Cardiac muscle cell (in vitro differentiated cells and primary cell): ENCODE measurements around the gene SLC6A3. TPM values are rescaled to one million over a fixed set of nuclear protein-coding genes. Genes with fewer than 3 reads are reported as not detected.
"Not testable (repeated sequence)": the region's sequence is repeated elsewhere in the genome, so short reads cannot be mapped to it uniquely, and the experiment has no call there.

ENCODE experiments used
- DNase-seq, 2 donors: peaks; one replicate each; pipeline versions ENCODE4 v3.0.0 to v3.0.0-alpha.2; 2010 to 2017; ENCODE audit warnings: low read depth in 1 of 2, low spot score in 1 of 2
- H3K27ac ChIP-seq: fragments of 200-600 bp; sonication (generic); 2 replicates; pipeline ENCODE4 v1.5.1; 2016
- H3K27me3 ChIP-seq: fragments of 200-600 bp; sonication (generic); 2 replicates; pipeline ENCODE4 v1.6.0; 2016; ENCODE audit warnings: control low read depth
- H3K36me3 ChIP-seq: fragments of 200-600 bp; sonication (generic); 2 replicates; pipeline ENCODE4 v1.5.1; 2016; ENCODE audit warnings: control low read depth
- H3K4me1 ChIP-seq: fragments of 200-600 bp; sonication (generic); 2 replicates; pipeline ENCODE4 v1.8.1; 2017; ENCODE audit warnings: low read depth, mild to moderate bottlenecking, mixed run types
- H3K4me3 ChIP-seq: fragments of 200-600 bp; sonication (generic); 2 replicates; pipeline ENCODE4 v1.5.1; 2016; ENCODE audit warnings: mild to moderate bottlenecking
- H3K9me3 ChIP-seq: fragments of 200-600 bp; sonication (generic); 2 replicates; pipeline ENCODE4 v1.5.1; 2017; ENCODE audit warnings: low read depth, mild to moderate bottlenecking, control low read depth
- polyA plus RNA-seq: library from polyadenylated mRNA; unstranded; fragments of >200 nt; fragmentation: Nextera tagmentation; extraction: Ambion mirVana; gene quantifications from 2 replicates; pipeline ENCODE4 v1.2.1, GENCODE V29; 2016
- total RNA-seq: library from RNA; depleted of rRNA; stranded (reverse); fragments of >200 nt; gene quantifications from 2 replicates; pipeline ENCODE4 v1.2.3, GENCODE V29; 2016
- TF ChIP-seq, protein P1 (sequence below): IDR thresholded peaks from 2 replicates; pipeline ENCODE4 v1.5.1; 2012; ENCODE audit warnings: low read depth, mild to moderate bottlenecking, low read length

SLC6A3 gene
- total and polyA plus RNA-seq, 2 experiments from 2014 or later: not detected

DNA sequence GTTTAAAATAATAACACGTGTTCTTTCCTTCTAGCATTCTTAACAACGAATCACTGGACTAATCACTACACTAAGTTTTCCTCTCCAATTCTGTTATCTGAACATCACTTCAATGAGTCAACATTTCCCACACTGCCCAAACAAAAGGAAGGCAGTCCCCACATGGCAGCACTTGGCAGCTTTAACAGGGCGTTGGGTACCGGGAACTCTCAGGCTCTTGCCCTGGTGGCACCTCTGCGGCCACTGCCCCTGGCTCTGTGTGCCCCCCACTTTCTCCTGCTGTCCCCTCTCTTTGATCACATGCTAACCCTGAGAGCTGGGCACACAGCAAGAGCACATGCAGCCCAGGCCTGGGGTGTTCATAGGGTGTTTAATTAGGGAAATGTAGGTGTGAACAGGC lies 15.7 kb downstream of the SLC6A3 start:
- Histone ChIP-seq H3K27ac (no peak overlapping the region), H3K4me3 (no peak overlapping the region), H3K36me3 (no peaks in the 10 kb centered on the region), H3K27me3 (no peaks in the 10 kb centered on the region), H3K4me1 (no peaks in the 10 kb centered on the region), H3K9me3 (peaks cover 3% of the 10 kb centered on the region)
- DNase-seq: no peak
- TF ChIP-seq, protein P1, sequence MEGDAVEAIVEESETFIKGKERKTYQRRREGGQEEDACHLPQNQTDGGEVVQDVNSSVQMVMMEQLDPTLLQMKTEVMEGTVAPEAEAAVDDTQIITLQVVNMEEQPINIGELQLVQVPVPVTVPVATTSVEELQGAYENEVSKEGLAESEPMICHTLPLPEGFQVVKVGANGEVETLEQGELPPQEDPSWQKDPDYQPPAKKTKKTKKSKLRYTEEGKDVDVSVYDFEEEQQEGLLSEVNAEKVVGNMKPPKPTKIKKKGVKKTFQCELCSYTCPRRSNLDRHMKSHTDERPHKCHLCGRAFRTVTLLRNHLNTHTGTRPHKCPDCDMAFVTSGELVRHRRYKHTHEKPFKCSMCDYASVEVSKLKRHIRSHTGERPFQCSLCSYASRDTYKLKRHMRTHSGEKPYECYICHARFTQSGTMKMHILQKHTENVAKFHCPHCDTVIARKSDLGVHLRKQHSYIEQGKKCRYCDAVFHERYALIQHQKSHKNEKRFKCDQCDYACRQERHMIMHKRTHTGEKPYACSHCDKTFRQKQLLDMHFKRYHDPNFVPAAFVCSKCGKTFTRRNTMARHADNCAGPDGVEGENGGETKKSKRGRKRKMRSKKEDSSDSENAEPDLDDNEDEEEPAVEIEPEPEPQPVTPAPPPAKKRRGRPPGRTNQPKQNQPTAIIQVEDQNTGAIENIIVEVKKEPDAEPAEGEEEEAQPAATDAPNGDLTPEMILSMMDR: no peak

- TF ChIP-seq, protein P1: no peak
- peaks cover 3% of the 10 kb centered on the region for H3K9me3 ChIP-seq
- no peak overlapping the region for H3K4me3 ChIP-seq
- no peak for DNase-seq
- no peaks in the 10 kb centered on the region for H3K36me3 ChIP-seq
- no peaks in the 10 kb centered on the region for H3K4me1 ChIP-seq
- no peaks in the 10 kb centered on the region for H3K27me3 ChIP-seq
- H3K27ac ChIP-seq: no peak overlapping the region
Observed at GRCh38 chr5:1429066-1429465, 16.2 kb downstream of the SLC6A3 start.

DNA sequence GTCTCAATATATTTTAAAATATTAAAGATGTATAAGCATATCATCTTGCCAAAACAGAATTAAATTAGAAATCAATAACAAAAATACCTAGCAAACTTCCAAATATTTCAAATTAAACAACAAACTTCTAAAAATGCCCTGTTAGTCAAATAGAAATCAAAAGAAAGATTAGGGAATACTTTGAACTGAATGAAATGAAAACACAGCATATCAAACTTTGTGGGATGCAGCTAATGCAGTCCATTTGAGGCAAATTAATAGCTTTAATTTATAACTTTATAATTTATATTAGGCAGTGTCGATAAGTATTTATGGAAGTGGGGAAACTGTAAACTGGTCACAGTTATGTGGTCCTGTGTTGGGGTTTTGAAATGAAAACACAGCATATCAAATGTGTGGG lies 17.1 kb downstream of the SLC6A3 start:
- no peaks in the 10 kb centered on the region for H3K4me1 ChIP-seq
- no peak overlapping the region for H3K27ac ChIP-seq
- TF ChIP-seq, protein P1: no peak
- no peaks in the 10 kb centered on the region for H3K36me3 ChIP-seq
- peaks cover 3% of the 10 kb centered on the region for H3K9me3 ChIP-seq
- H3K27me3 ChIP-seq: no peaks in the 10 kb centered on the region
- no peak overlapping the region for H3K4me3 ChIP-seq
- no peak for DNase-seq

GRCh38 chr5:1424716-1425115 lies 20.5 kb downstream of the SLC6A3 start:
- Histone ChIP-seq H3K27ac (no peak overlapping the region), H3K9me3 (peaks cover 3% of the 10 kb centered on the region), H3K4me3 (no peak overlapping the region), H3K4me1 (no peaks in the 10 kb centered on the region), H3K36me3 (no peaks in the 10 kb centered on the region), H3K27me3 (no peaks in the 10 kb centered on the region)
- no peak for DNase-seq
- TF ChIP-seq, protein P1: no peak

- no peak overlapping the region for H3K4me3 ChIP-seq
- no peaks in the 10 kb centered on the region for H3K36me3 ChIP-seq
- TF ChIP-seq, protein P1: no peak
- peaks cover 3% of the 10 kb centered on the region for H3K9me3 ChIP-seq
- H3K4me1 ChIP-seq: no peaks in the 10 kb centered on the region
- no peaks in the 10 kb centered on the region for H3K27me3 ChIP-seq
- H3K27ac ChIP-seq: no peak overlapping the region
- no peak for DNase-seq
Observed at GRCh38 chr5:1423901-1424603, 21.2 kb downstream of the SLC6A3 start.

DNA sequence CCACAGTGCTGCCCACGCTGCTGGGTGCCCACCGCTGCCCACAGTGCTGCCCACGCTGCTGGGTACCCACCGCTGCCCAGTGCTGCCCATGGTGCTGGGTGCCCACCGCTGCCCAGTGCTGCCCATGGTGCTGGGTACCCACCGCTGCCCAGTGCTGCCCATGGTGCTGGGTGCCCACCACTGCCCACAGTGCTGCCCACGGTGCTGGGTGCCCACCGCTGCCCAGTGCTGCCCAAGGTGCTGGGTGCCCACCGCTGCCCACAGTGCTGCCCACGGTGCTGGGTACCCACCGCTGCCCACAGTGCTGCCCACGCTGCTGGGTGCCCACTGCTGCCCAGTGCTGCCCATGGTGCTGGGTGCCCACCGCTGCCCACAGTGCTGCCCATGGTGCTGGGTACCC lies 22.7 kb downstream of the SLC6A3 start:
- not testable (repeated sequence) for H3K4me3 ChIP-seq, H3K27ac ChIP-seq, H3K27me3 ChIP-seq, H3K9me3 ChIP-seq, DNase-seq, H3K4me1 ChIP-seq, H3K36me3 ChIP-seq
